HG02943 (cell line): ENCODE results near the gene PODXL2.

Experiments
- ATAC-seq: cut with Tn5 transposase; IDR thresholded peaks from one replicate; pipeline ENCODE4 v1.9.1; 2021; ENCODE audit warnings: mild to moderate bottlenecking, low read depth, moderate library complexity; ENCODE audit not compliant: unreplicated experiment

The PODXL2 gene

DNA sequence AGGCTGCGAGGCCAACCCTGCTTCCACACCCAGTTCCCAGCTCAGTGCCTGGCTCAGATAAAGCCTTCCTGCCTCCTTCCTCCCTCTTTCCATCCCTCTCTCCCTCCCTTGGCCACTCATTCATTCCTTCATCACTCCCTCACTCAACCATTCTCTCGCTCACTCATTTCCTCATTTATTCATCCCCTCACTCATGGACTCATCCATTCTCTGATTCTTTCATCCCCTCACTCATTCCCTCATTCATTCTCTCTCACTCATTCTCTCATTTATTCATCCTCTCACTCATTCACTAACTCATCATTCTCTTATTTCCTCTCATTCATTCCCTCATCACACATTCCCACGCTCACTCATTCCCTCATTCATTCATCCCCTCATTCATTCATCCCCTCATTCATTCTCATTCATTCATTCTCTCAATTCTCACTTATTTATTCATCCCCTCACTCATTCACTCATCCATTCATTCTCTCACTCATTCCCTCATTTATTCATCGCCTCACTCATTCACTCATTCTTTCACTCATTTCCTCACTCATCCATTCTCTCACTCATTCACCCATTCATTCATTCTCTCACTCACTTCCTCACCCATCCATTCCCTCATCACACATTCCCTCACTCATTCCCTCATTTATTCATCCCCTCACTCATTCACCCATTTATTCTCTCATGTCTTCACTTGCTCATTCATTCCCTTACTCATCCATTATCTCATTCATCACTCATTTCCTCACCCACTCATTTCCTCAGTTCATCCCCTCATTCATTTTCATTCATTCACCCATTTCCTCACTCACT lies 56.9 kb downstream of the PODXL2 start:
- ATAC-seq, result no peak

DNA sequence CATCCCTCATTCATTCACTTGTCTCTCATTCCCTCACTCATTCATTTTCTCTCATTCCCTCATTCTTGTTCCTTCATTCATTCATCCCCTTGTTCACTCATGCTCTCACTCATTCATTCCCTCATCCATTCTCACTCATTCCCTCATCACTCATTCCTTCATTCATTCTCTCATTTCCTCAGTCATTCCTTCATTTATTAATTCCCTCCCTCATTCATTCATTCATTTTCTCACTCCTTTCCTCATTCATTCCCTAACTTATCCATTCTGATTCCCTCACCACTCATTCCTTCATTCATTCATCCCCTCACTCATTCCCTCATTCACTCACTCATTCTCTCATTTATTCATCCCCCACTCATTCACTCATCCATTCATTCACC lies 57.5 kb downstream of the PODXL2 start:
- ATAC-seq, result no peak

DNA sequence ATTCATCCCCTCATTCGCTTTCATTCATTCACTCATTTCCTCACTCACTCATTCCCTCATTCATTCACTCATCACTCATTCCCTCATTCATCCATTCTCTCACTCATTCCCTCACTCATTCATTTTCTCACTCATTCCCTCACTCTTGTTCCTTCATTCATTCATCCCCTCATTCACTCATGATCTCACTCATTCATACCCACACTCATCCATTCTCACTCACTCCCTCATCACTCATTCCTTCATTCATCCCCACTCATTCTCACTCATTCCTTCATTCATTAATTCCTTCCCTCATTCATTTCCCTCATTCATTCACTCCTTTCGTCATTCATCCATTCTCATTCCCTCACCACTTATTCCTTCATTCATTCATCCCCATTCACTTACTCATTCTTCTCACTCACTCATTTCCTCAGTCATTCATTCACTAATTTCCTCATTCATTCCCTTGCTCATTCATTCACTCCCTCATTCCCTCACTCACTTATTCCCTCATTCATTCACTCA lies 58.3 kb downstream of the PODXL2 start:
- ATAC-seq, result no peak

DNA sequence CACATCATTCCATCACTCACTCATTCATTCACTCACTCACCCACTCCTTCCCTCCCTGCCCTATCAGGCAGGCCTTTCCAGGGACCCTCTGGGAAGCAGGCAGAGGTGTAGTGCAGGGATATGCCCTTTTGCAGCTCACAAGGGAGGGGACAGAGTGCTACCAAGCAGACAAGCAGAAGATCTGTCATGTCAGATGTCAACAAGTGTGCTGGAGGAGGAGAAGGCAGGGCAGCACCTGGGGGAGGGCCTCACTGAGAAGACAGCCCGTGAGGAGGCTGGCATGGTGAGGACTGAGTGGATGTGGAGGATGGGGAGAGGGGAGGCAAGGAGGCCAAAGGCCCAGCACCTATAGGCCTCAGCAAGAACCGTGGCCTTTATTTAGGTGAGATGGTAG lies 59.0 kb downstream of the PODXL2 start:
- ATAC-seq, result no peak

DNA sequence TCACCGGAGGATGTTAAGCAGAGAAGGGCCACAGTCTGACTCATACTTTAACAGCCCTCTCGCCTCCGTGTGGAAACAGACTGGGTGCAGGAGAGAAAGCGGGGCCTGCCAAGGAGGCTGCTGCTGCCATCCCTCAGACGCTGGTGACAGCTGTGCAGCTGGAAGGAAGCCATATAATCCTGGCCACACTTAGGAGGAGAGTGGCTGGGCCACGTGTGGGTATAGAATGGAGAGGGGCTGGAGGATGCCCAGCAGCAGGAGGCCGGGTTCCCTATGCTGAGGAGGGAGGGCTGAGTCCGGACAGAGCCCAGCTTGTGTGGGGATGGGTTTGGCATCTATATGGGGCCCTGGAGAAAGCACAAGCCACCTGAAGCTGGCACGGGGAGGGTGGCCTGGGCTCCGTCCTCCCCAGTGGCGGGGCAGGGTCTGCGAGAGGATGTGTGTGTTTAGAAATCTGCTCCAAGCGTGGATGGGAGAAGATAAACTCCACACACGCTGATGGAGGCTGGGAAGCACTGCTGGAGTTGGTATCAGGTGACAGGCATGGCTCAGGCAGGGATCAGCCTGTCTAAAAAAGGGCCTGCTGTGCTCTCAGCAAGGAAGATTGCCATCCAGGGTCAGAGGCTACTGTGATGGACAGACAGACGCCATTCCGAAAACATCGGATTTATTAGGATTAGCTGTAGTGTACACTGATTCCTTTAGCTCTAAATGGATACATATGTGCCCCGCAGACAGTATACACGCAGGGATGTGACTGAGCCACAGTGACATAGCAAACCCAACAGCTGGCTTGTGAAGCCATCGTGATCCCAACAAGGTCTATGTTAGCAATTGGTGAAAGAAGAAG lies 59.7 kb downstream of the PODXL2 start:
- no peak for ATAC-seq

DNA sequence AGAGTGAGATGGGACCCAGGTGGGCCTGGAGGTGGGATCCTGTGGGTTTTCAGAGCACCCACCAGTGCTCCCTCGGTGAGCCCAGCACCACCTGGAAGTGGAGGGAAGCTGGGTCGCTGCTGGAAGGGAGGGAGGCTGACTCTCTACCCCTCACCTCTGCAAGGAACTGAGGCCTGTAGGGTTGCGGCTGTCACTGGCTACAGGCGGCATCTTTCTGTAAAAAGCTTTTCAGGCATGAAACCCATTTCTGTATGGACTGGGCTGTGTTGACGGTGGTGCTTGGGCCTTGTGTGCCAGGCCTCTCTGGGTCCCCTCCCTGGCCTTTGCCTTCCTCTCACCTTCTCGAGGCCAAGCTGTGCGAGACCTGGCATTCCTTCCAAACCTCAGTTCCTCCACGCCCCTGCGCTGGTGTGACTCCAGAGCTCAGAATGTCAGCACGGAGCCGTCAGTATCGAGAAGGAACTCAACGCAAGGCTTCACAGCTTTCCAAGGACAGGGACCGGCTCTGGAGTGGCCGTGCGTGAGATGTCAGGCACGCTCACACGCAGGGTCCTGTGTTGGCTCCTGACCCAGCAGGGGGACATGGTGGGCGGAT lies 60.4 kb downstream of the PODXL2 start:
- no peak for ATAC-seq

DNA sequence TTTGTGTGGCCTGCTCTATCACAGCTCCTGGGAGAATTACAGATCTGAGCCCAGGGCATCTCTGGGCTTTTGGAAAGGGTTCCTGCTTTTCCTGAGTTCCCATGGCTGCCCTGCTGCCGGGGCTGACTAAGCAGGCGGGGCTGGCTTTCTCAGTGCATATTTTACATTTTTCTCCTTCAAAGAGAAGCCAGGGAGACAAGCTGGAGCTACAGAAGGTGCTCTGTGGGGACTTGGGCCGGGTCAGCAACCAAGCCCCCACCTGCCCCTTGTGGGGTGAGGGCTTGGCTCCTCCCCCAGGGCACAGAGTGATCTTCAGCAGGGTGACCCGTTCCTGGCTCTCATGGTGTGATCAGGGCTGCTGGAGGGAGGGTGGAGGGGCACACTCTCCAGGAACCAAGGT lies 61.1 kb downstream of the PODXL2 start:
- ATAC-seq, result no peak

DNA sequence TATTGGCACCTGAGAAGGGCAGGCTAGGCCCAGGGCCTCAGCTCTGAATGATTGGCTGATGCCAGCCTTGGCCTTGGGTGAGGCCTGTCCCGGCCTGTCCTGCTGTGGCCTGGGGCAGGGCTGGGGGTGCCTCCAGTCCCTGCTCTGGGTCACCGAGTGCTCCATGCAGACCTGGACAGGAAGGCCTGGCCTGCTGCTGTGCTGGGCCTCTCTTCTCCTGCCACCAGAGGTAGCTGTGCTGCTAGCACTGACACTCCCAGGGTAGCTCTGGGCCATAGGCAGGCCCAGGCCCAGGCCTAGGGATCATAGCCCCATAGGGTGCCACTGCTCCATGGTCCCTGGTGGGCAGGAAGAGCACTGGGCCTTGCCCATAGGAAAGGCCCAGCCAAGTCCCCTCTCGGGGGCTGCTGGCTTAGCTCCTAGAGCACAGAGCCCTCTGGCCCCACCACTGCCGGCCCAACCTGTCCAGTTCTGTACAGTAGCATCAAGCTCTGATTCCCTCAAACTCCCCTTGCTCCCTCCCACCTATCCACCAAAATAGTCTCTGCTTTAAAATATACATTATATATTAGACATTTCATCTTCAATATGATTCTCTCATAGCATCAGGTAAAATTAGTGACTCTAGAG lies 62.0 kb downstream of the PODXL2 start:
- ATAC-seq, result no peak

DNA sequence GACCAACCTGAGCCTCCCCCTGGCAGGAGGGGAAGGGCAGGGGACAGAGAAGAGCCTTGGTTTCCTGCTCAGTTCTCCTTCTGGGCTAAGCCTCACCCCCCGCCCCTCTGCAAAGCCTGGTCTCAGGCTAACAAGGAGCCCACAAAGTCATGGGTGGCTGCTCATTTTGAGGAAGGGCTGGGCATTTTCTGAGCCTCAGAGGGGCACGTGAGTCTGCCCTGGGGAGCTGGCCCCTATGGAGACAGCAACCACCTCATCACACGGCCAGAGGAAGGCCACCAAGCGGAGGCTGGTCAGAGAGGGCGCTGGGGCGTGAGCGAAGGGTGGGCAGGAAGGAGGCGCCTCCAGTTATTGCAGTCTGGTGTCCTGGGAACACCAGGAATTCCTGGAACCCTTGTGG lies 62.5 kb downstream of the PODXL2 start:
- no peak for ATAC-seq

DNA sequence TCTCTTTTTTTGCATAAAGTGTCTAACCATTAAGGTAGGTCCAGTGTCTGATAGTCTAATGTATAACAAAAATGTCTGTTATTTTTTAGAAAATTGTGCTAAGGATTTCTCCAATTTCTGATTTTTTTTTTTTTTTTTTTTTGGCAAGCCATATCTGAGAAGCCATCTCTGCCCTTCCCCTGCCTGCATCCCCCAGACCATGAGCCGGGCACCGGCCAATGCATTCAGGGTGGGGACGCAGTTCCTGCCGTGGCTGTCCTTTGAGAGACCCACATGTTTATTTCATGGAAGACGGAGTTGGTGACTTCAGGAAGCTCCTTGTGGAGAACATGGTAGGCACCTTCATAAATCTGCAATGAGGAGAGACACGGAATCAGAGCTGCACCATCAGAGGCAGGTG lies 63.0 kb downstream of the PODXL2 start:
- no peak for ATAC-seq

DNA sequence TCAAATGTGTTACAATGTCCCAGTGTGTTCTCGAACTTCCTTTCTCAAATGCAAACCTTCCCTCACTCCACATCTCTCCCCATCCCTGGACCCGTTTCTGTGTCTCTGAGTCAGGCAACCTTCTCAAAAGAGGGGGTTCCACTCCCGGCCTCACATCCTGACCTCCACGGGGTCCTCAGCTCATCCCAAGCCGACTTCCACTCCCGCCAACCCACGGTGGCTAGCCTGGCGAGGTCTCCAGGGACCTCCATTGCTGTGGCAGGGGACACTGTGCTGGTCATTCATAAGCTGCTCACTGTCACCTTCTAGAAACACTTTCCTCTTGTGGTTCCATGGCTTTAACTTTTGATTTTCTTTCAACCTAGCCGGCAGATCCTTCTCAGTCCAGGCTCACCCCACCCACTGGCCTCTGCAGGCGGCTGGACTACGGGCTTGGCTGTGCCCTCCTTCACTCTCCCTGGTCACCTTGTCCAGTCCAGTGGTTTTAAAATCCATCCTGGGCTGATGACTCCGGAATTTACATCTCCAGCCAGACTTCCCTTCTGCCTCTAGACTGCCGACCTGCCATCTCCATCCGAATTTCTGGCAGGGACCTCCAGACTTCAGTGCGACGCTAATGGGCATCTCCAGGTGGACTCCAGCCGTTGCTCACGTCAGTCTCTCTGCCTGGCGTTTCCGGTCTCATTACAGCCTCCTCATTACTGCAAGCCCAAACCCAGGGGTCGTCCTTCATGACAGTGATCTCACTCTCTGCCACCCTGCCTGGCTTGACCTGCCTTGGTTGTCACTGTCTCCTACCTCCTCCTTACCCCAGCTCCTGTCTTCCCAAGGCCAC lies 63.7 kb downstream of the PODXL2 start:
- no peak for ATAC-seq

DNA sequence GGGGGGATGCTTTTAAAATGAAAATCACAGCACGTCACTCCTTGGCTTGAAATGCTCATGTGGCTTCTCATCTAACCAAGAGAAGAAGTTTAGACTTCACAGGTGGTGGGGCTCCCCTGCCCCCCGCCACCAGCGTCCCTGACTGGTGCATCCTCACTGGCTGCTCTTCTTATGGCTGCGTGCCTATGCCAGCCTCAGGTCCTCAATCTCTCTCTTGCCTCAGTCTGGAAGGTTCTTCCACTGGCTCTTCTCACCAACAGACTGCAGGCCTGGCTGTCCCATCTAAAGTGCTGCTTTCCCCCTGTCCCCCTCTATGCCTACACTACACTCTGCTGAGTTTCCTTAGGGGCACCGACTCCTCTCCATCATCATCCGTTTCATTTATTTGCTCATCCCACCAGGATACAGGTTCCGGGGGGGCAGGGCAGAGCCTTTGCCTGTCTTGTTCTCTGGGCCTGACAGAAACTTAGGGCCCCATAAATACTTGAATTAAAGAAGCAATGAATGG lies 64.4 kb downstream of the PODXL2 start:
- no peak for ATAC-seq

DNA sequence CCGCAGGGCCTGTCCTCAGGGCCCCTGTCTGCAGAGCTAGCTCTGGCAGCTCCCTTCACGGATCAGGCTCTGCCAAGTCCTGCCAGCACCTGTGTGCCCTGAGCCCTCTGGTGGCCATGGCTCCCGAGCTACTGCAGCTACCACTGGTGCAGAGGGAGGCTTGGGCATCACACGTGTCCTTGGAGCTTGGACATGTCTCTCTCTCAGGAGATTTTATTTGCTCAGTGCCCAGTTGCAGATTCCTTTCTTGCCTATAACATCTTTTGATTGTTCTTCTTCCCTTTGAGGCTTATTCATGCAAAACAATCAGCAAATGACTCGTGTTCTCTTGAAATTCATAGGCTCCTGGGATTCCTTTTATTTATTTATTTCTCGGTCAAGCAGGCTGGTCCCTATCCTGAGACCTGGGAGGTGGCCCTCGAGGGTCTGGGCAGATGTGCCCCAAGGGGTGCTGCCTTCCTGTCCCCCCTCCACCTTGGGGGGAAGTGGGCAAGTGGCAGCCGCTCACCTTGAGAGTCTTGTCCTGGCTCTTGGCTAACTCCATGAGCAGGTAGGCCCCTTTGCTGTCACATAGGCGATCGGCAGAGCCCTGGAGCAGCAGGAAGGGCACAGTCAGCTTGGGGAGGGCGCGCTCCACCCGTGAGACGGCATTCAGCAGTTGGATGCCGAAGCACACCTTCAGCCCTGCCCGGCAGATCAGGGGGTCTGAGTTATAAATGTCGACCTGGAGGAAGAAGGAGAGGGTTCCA lies 65.7 kb downstream of the PODXL2 start:
- no peak for ATAC-seq

DNA sequence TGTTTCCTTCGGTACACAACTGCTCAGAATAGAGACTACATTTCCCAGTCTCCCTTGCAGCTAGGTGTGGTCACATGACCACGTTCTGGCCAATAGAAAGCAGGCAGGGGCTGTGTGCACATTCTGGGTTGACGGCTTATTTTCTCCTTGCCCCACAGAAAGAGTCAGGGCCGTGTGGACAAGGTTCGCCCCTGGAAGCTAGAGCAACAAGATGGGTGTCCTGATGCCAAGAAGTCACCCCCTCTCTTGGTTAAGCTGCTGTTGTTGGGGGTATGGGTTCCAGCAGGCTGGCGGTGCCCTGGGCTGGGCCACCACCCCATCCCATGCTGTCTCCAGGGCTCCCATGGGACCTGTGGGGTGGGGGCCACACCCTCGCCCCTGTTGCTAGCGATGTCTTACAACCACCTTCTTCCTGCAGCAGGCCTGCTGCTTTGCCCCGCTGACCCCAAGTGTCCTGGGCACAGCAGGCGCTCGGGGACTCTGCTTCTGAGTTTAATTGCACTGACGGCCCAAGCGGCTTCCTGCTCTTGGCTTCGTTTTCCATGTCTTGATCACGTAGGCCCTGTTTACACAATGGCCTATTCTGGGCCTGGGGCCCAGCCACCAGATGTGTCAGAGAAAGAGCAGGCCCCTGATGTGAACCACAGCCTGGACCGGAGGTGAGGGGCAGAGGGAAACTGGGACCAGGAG lies 68.7 kb downstream of the PODXL2 start:
- peak; percentile 55 for ATAC-seq

DNA sequence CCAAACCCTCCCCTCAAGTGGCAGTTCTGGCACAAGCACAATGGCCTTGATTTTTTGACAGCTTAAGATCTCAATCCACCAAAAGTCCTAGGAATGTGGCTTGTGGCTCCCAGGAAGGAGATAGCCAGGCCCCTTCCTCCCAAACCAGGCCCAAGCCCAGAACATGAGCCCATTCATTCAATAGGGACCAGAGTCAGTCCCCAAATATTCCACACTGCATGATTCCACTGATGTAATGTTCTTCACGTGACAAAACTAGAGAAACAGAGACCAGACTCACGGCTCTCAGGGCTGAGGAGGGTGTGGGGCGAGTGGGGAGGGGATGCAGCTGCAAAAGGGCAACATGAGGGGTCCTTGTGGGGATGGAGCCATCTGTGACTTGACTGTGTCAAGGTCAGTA lies 69.3 kb downstream of the PODXL2 start:
- ATAC-seq, result no peak

DNA sequence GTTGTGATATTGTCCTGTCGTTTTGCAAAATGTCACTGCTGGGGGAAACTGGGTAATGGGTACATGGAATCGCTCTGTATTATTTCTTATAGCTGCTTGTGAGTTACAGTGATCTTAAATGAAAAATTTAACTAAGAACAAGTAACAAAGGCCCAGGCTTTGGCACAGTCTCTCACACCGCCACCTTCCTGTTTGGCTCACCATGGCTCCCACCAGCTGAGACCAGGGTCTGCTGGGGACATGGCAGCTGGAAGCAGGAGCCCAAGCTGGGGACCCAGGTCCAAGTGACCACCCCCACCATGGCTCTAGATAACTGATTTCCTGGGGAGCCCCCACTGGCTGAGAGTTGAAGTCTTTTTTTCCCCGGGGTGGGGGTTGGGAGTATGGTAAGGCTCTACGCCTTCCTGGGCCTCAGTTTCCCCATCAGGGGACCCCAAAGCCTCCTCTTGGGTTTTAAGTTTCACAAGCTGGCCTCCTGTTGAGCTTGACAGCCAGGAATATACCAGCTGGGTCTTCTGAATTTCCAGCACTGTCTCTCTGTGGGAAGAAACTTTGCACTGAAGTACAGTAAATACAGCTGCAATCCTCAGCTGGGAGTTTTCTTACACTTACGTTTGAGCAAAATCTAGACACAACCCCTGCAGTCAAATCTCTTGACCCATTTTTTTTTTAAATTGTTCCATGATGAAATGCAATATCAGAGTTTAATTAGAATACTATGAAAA lies 69.9 kb downstream of the PODXL2 start:
- no peak for ATAC-seq

DNA sequence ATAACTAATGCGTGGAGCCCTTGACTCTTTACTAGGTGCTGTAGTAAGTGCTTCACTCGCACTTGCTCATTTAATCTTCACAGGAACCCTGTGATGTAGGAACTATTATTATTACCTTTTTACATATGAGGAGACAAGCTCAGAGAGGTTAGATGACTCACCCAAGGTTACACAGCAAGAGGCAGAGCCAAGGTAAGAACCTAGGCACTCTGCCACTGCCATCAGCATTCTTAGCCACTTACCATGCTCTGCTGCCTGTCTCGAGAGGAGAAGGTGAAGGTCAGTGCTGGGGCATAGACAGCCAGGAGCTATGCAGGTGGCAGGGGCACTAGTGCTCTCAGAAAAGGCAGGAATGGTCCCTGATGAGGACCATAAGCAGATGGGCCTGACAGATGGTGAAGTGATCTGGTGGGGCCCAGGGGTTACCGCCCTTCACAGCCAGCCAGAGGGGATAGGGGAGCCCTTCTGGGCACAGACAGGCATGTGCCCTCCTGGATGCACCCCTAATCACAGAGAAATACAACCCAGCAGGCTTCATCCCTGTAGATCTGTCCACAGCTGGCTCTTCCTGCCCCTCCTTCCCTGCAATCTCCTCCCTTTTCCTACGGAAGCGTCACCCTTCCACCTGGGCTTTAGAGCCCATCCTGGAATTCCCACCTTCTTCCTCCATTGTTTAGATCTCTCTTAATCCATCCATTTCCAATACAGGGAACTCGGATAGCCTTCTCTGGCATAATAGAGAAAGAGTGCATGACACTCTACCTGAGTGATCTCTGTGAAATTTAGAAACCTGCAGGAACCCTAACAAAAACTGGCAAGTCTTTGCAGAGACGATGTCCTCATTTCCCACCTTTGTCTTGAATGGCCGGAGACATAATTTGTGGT lies 70.7 kb downstream of the PODXL2 start:
- no peak for ATAC-seq
